K562 (cell line): ENCODE data around the gene LSM4. TPM values are rescaled to one million over a fixed set of nuclear protein-coding genes. Genes with fewer than 3 reads are reported as not detected.
A peak's percentile ranks its signal among the peaks of the same experiment; 100 is the strongest.
"Not testable (repeated sequence)": the region's sequence is repeated elsewhere in the genome, so short reads cannot be mapped to it uniquely, and the experiment has no call there.

Experiments used
- ATF4 ChIP-seq: fragments of 450-650 bp; formaldehyde crosslinking; IDR thresholded peaks from 2 replicates; pipeline ENCODE4 v1.4.0; 2022; ENCODE audit warnings: mild to moderate bottlenecking, moderate library complexity
- CREB3 ChIP-seq: fragments of 450-650 bp; conservative IDR thresholded peaks from 2 replicates; pipeline ENCODE4 v1.6.1; 2016; ENCODE audit warnings: missing genetic modification characterization, low read depth, mild to moderate bottlenecking, missing compliant biosample characterization, moderate library complexity
- ID3 ChIP-seq, 2 experiments: fragments of 250-450 bp in 1 of 2; fragments of 450-650 bp in 1 of 2; sonication (Bioruptor Pico) in 1 of 2; IDR thresholded peaks; 2 replicates each; pipeline versions ENCODE4 v1.6.1 to v1.8.0; 2016 to 2021; ENCODE audit warnings: mild to moderate bottlenecking in 2 of 2, moderate library complexity in 2 of 2, missing compliant biosample characterization in 1 of 2, missing genetic modification characterization in 1 of 2
- NR2C2 ChIP-seq, 2 experiments: fragments of 200-800 bp in 1 of 2; sonication (Bioruptor generic) in 1 of 2; sonication (generic) in 1 of 2; formaldehyde crosslinking in 1 of 2; IDR thresholded peaks; 2 replicates each; pipeline versions ENCODE4 v1.6.1 to v1.8.0; 2016 to 2022; ENCODE audit warnings: mild to moderate bottlenecking in 1 of 2, missing compliant biosample characterization in 1 of 2, missing genetic modification characterization in 1 of 2, missing genetic modification reagents in 1 of 2
- POLR2G ChIP-seq: fragments of 200-400 bp; formaldehyde crosslinking; IDR thresholded peaks from 2 replicates; pipeline ENCODE4 v1.6.1; 2017; ENCODE audit warnings: low read depth, mild to moderate bottlenecking, antibody characterized with exemption, low read length, moderate library complexity
- PTTG1 ChIP-seq: fragments of 450-650 bp; IDR thresholded peaks from 2 replicates; pipeline ENCODE4 v1.6.1; 2016; ENCODE audit warnings: low read depth, mild to moderate bottlenecking, missing genetic modification characterization, missing compliant biosample characterization
- REST ChIP-seq, 2 experiments: fragments of 450-650 bp; formaldehyde crosslinking in 1 of 2; IDR thresholded peaks; 2 replicates each; pipeline versions ENCODE4 v1.4.0 to v1.6.1; 2014 to 2020; ENCODE audit warnings: mild to moderate bottlenecking in 2 of 2, borderline replicate concordance in 1 of 2, low read depth in 1 of 2
- THRB ChIP-seq: fragments of 450-650 bp; formaldehyde crosslinking; conservative IDR thresholded peaks from 2 replicates; pipeline ENCODE4 v1.4.0; 2022; ENCODE audit warnings: mild to moderate bottlenecking, missing genetic modification characterization
- USF1 ChIP-seq: sonication (generic); formaldehyde crosslinking; IDR thresholded peaks from 2 replicates; pipeline ENCODE4 v1.9.0; 2022; ENCODE audit warnings: mild to moderate bottlenecking, missing genetic modification reagents
- ZNF311 ChIP-seq: fragments of 250-450 bp; sonication (Bioruptor Pico); IDR thresholded peaks from 2 replicates; pipeline ENCODE4 v1.4.0; 2020; ENCODE audit warnings: mild to moderate bottlenecking, moderate library complexity
- ZSCAN32 ChIP-seq: fragments of 450-650 bp; formaldehyde crosslinking; IDR thresholded peaks from 2 replicates; pipeline ENCODE4 v1.4.0; 2020; ENCODE audit warnings: mild to moderate bottlenecking, moderate library complexity
- polyA plus RNA-seq, 8 experiments: library from polyadenylated mRNA; depleted of rRNA in 4 of 8; stranded (reverse) in 5 of 8; unstranded in 3 of 8; fragments of >200 nt; fragmentation: Nextera tagmentation in 2 of 8; fragmentation: Illumina TruSeq in 1 of 8; extraction: Ambion mirVana in 2 of 8; extraction: Trizol in 1 of 8; gene quantifications; 2 replicates each; pipeline versions ENCODE4 v1.2.1 to v1.2.3, GENCODE V29; 2011 to 2014; ENCODE audit warnings: inconsistent platforms in 1 of 8, missing spikeins in 1 of 8
- total RNA-seq, 7 experiments: library from RNA; depleted of rRNA in 6 of 7; stranded (reverse); fragments of >200 nt in 6 of 7; fragmentation: Illumina TruSeq in 2 of 7; extraction: Trizol in 2 of 7; gene quantifications; 2 replicates each; pipeline versions ENCODE4 v1.2.1 to v1.2.3, GENCODE V29; 2011 to 2021; ENCODE audit warnings: low replicate concordance in 1 of 7

LSM4 gene
- total and polyA plus RNA-seq, 9 of the 15 experiments (the other 6 are each of a cell fraction or from before 2014, with no cell fraction given) = 11.9 to 763 (median 202) TPM

GRCh38 chr19:18364277-18364825 is 41.5 kb upstream of the LSM4 start (continued):
- not testable (repeated sequence) for TF ChIP-seq ID3 (CRISPR knock-in tag; IDR thresholded peaks at IDR 0.05); NR2C2 (tag; IDR thresholded peaks at IDR 0.05); REST (IDR thresholded peaks at IDR 0.05; ENCODE audit: borderline replicate concordance)
- TF ChIP-seq ID3 (tag; IDR thresholded peaks at IDR 0.05) = peak; percentile 91
- 0 out of 2 replicates have a peak, but pooled peaks have one; percentile 19 for TF ChIP-seq USF1 (CRISPR knock-in tag)
- 0 out of 2 replicates have a peak, but pooled peaks have one; percentile 30 for TF ChIP-seq ATF4 (CRISPR knock-in tag)
- 0 out of 2 replicates have a peak, but pooled peaks have one; percentile 17 for TF ChIP-seq NR2C2 (CRISPR knock-in tag; IDR thresholded peaks at IDR 0.05)
- 0 out of 2 replicates have a peak, but pooled peaks have one; percentile 10 for TF ChIP-seq ZSCAN32
- peak; percentile 74 for TF ChIP-seq POLR2G
- TF ChIP-seq ZNF311 (CRISPR knock-in tag) = peak; percentile 91
- TF ChIP-seq CREB3 (tag) = peak; percentile 79; the same call in 1 of the 2 replicates
- TF ChIP-seq THRB (CRISPR knock-in tag) = peak; percentile 11; the same call in 1 of the 2 replicates
- TF ChIP-seq REST (CRISPR knock-in tag; IDR thresholded peaks at IDR 0.05; ENCODE audit: low read depth) = 0 out of 2 replicates have a peak, but pooled peaks have one; percentile 36
- peak; percentile 52; the same call in 1 of the 2 replicates for TF ChIP-seq PTTG1 (tag)
